Stimulated activated CD4-positive, alpha-beta T cell treated with anti-CD3 and anti-CD28 coated beads, Interleukin-1b, Interleukin-23, amount 100 ng/mL, for 1 hour (primary cell): Measurements from ENCODE around the gene MRPL24.

Experiments
- DNase-seq, 2 donors: peaks; one replicate each; pipeline ENCODE4 v3.0.0-alpha.2; 2020; ENCODE audit warnings: low read depth in 2 of 2

Gene MRPL24

GRCh38 chr1:156743367-156744302, 2.7 kb upstream of the MRPL24 start:
- DNase-seq: no peak

- DNase-seq: no peak
Measured at GRCh38 chr1:156742801-156743200, 1.9 kb upstream of the MRPL24 start.

- no peak for DNase-seq
Measured at GRCh38 chr1:156742017-156742416, 1.1 kb upstream of the MRPL24 start.

- no peak for DNase-seq
Measured at GRCh38 chr1:156741481-156741983, 644 bp upstream of the MRPL24 start.

GRCh38 chr1:156740237-156740740, 599 bp downstream of the MRPL24 start:
- DNase-seq: no peak

- DNase-seq: no peak
Measured at GRCh38 chr1:156738916-156739315, 2.0 kb downstream of the MRPL24 start.

- no peak for DNase-seq
Measured at GRCh38 chr1:156738407-156738806, 2.5 kb downstream of the MRPL24 start.

GRCh38 chr1:156733989-156734584, 6.8 kb downstream of the MRPL24 start:
- DNase-seq: no peak

- peak; percentile 79 to 83 for DNase-seq
Measured at GRCh38 chr1:156728599-156729462, 12.1 kb downstream of the MRPL24 start, which contains the start of gene ISG20L2. ISG20L2 (minus strand) TSS chr1:156728766; CDS start chr1:156727652, 1,114 bp downstream.

GRCh38 chr1:156727926-156728598, 12.8 kb downstream of the MRPL24 start, which contains the start of gene METTL25B:
METTL25B (plus strand) TSS chr1:156728469; CDS start chr1:156729105, 636 bp downstream.
- peak in 1 of 2 donors; percentile 41 for DNase-seq

- no peak for DNase-seq
Measured at GRCh38 chr1:156727492-156727891, 13.4 kb downstream of the MRPL24 start.

- DNase-seq: no peak
Measured at GRCh38 chr1:156726549-156727226, 14.2 kb downstream of the MRPL24 start.

GRCh38 chr1:156725683-156726280, 15.1 kb downstream of the MRPL24 start:
- DNase-seq: peak; percentile 56

GRCh38 chr1:156721535-156721934, 19.4 kb downstream of the MRPL24 start:
- no peak for DNase-seq

- DNase-seq: no peak
Measured at GRCh38 chr1:156721131-156721530, 19.8 kb downstream of the MRPL24 start.

GRCh38 chr1:156717351-156717750, 23.5 kb downstream of the MRPL24 start:
- DNase-seq: no peak

- DNase-seq: no peak
Measured at GRCh38 chr1:156714830-156715229, 26.1 kb downstream of the MRPL24 start.

GRCh38 chr1:156712626-156713025, 28.3 kb downstream of the MRPL24 start:
- no peak for DNase-seq

GRCh38 chr1:156711011-156711817, 29.7 kb downstream of the MRPL24 start:
- no peak for DNase-seq
